ENCODE measurements around the gene HIVEP2.

GRCh38 chr6:142841915-142842314, 103.1 kb downstream of the HIVEP2 start:
- TF ChIP-seq CTCF (IDR thresholded peaks at IDR 0.05) (no peak), POLR2A (IDR thresholded peaks at IDR 0.05) (no peak)
